GM12878 (cell line): ENCODE results near the gene MAGEA10. TPM values are rescaled to one million over a fixed set of nuclear protein-coding genes. Genes with fewer than 3 reads are reported as not detected.
"Not testable (repeated sequence)": the region's sequence is repeated elsewhere in the genome, so short reads cannot be mapped to it uniquely, and the experiment has no call there.

Experiments used
- ATAC-seq: fragments of 200-7000 bp; cut with Tn5 transposase; 3 replicates; pipeline ENCODE4 v1.9.1; 2020; ENCODE audit warnings: mild to moderate bottlenecking, moderate library complexity
- BruUV-seq: library from RNA; stranded (reverse); fragments of 400-500 nt; replicated peaks from 2 replicates; lab custom pipeline; 2021; lab: Mats Ljungman, UMichigan
- CTCF ChIA-PET: fragments of 300-600 bp; sonication (Branson Sonifier 250); formaldehyde crosslinking; extraction: SDS; loops from one replicate; lab custom pipeline; 2021; ENCODE audit warnings: inconsistent platforms; lab: Yijun Ruan, JAX
- POLR2A ChIA-PET: fragments of 350-600 bp; formaldehyde crosslinking; extraction: SDS; loops from one replicate; lab custom pipeline; 2021; ENCODE audit warnings: inconsistent platforms; lab: Charles Lee
- RAD21 ChIA-PET: fragments of 300-600 bp; sonication (Branson Sonifier 250); formaldehyde crosslinking; loops from one replicate; lab custom pipeline; 2023; ENCODE audit warnings: antibody characterized with exemption; ENCODE audit not compliant: unreplicated experiment; lab: Charles Lee
- SMC1A ChIA-PET: fragments of 300-600 bp; sonication (Branson Sonifier 250); formaldehyde crosslinking; loops from one replicate; lab custom pipeline; 2023; ENCODE audit not compliant: unreplicated experiment, uncharacterized antibody; lab: Charles Lee
- DNase-seq: peaks from one replicate; pipeline ENCODE4 v3.0.0-alpha.2; 2011; ENCODE audit warnings: low read depth, low spot score
- FAIRE-seq: peaks from 3 replicates; lab custom pipeline; 2011; peaks lifted over from hg19 to GRCh38; lab: Jason Lieb, UNC
- H2AFZ ChIP-seq: 2 replicates; pipeline ENCODE4 v1.6.0; 2011; ENCODE audit warnings: low read depth, low read length, control low read depth; ENCODE audit not compliant: control insufficient read depth
- H3K27ac ChIP-seq: 2 replicates; pipeline ENCODE4 v1.5.1; 2011; ENCODE audit warnings: control low read depth; ENCODE audit not compliant: control insufficient read depth, insufficient read depth
- H3K27me3 ChIP-seq, 2 experiments: replicated peaks in 1 of 2; 2 replicates each; pipeline versions ENCODE4 v1.6.0 to v1.6.1; 2011; ENCODE audit warnings: low read length in 1 of 2; ENCODE audit not compliant: control insufficient read depth in 2 of 2, insufficient read depth in 2 of 2
- H3K36me3 ChIP-seq, 2 experiments: 2 replicates each; pipeline ENCODE4 v1.5.1; 2011; ENCODE audit warnings: low read length in 1 of 2; ENCODE audit not compliant: control insufficient read depth in 2 of 2, insufficient read depth in 2 of 2
- H3K4me1 ChIP-seq: 2 replicates; pipeline ENCODE4 v1.6.1; 2011; ENCODE audit warnings: mild to moderate bottlenecking, low read length, moderate library complexity, mixed read lengths; ENCODE audit not compliant: control insufficient read depth, insufficient read depth
- H3K4me2 ChIP-seq: 2 replicates; pipeline ENCODE4 v1.6.0; 2011; ENCODE audit warnings: control low read depth; ENCODE audit not compliant: control insufficient read depth, insufficient read depth
- H3K4me3 ChIP-seq: fragments of 200-600 bp; sonication (generic); 2 replicates; pipeline ENCODE4 v1.5.1; 2016
- H3K79me2 ChIP-seq: 2 replicates; pipeline ENCODE4 v1.6.0; 2011; ENCODE audit warnings: low read length; ENCODE audit not compliant: control insufficient read depth, insufficient read depth
- H3K9ac ChIP-seq: 2 replicates; pipeline ENCODE4 v1.8.0; 2011; ENCODE audit warnings: low read length, control low read depth, mixed read lengths; ENCODE audit not compliant: control insufficient read depth, insufficient read depth
- H3K9me3 ChIP-seq: replicated peaks from 3 replicates; pipeline ENCODE4 v1.5.1; 2011; ENCODE audit warnings: mild to moderate bottlenecking, low read length; ENCODE audit not compliant: control insufficient read depth, insufficient read depth
- H4K20me1 ChIP-seq: 2 replicates; pipeline ENCODE4 v1.6.0; 2011; ENCODE audit not compliant: control insufficient read depth, insufficient read depth
- CBFB ChIP-seq: IDR thresholded peaks from 2 replicates; pipeline ENCODE4 v1.6.1; 2016; ENCODE audit warnings: antibody characterized with exemption, low read depth
- E2F8 ChIP-seq: fragments of 450-650 bp; IDR thresholded peaks from 2 replicates; pipeline ENCODE4 v1.6.1; 2018; ENCODE audit warnings: mild to moderate bottlenecking, low read depth, moderate library complexity; ENCODE audit not compliant: partially characterized antibody
- HDAC6 ChIP-seq: fragments of 200-600 bp; sonication (generic); IDR thresholded peaks from one replicate; pipeline ENCODE4 v1.8.0; 2017; ENCODE audit warnings: antibody characterized with exemption; ENCODE audit not compliant: unreplicated experiment
- POU2F2 ChIP-seq: IDR thresholded peaks from 3 replicates; pipeline ENCODE4 v1.6.1; 2011; ENCODE audit warnings: low read depth, mild to moderate bottlenecking, low read length, borderline replicate concordance
- TCF12 ChIP-seq: IDR thresholded peaks from 2 replicates; pipeline ENCODE4 v1.6.1; 2011; ENCODE audit warnings: low read depth, mild to moderate bottlenecking, low read length
- YBX1 ChIP-seq: fragments of 450-650 bp; IDR thresholded peaks from 2 replicates; pipeline ENCODE4 v1.6.1; 2016; ENCODE audit warnings: antibody characterized with exemption
- WGBS: methylation state at CpG from one replicate; pipeline ENCODE4 v1.1.6; 2016; ENCODE audit warnings: low lambda C conversion rate; ENCODE audit not compliant: insufficient replicate concordance, insufficient coverage; ENCODE audit errors: missing lambda C conversion rate; 5-methylcytosine and 5-hydroxymethylcytosine counted together
- in situ Hi-C: fragments of 300-500 bp; cut with MboI; formaldehyde crosslinking; loops from 9 replicates; pipeline ENCODE4 v1.14.3; 2018; ENCODE audit warnings: mixed read lengths
- intact Hi-C: fragments of 100-400 bp; cut with micrococcal nuclease; formaldehyde crosslinking; loops from one replicate; pipeline ENCODE4 v1.14.2; 2022; ENCODE audit not compliant: unreplicated experiment
- polyA plus RNA-seq, 11 experiments: library from polyadenylated mRNA; depleted of rRNA in 4 of 11; unstranded in 6 of 11; stranded (reverse) in 5 of 11; fragments of >200 nt; fragmentation: Nextera tagmentation in 4 of 11; fragmentation: Illumina TruSeq in 1 of 11; extraction: Ambion mirVana in 4 of 11; extraction: Trizol in 1 of 11; gene quantifications; 1 replicate in 1 of 11; 2 replicates in 10 of 11; pipeline versions ENCODE4 v1.2.1 to v1.2.3, GENCODE V29; 2011 to 2016; ENCODE audit warnings: inconsistent platforms in 2 of 11, missing spikeins in 2 of 11, low read depth in 1 of 11
- total RNA-seq, 4 experiments: library from RNA; depleted of rRNA in 3 of 4; stranded (reverse); fragments of >200 nt in 3 of 4; fragmentation: Illumina TruSeq in 1 of 4; extraction: Trizol in 1 of 4; gene quantifications; 2 replicates each; pipeline versions ENCODE4 v1.2.1 to v1.2.3, GENCODE V29; 2013 to 2021

MAGEA10 gene
- total and polyA plus RNA-seq, 10 of the 15 experiments (the other 5 are each of a cell fraction or from before 2014, with no cell fraction given): not detected

- H2AFZ ChIP-seq, FAIRE-seq, BruUV-seq, H3K4me1 ChIP-seq, ATAC-seq, in situ Hi-C loops, H3K9me3 ChIP-seq, H3K36me3 ChIP-seq, RAD21 ChIA-PET, POLR2A ChIA-PET, H3K9ac ChIP-seq, CTCF ChIA-PET, DNase-seq, H3K79me2 ChIP-seq, SMC1A ChIA-PET, H3K4me3 ChIP-seq, H4K20me1 ChIP-seq, H3K27ac ChIP-seq, H3K4me2 ChIP-seq, intact Hi-C loops, H3K27me3 ChIP-seq: not testable (repeated sequence)
- 71% methylated on average over 1 of the region's 4 CpGs for WGBS
Measured at GRCh38 chrX:152173923-152174322, 35.5 kb upstream of the MAGEA10 start.

GRCh38 chrX:152170621-152171020 is 32.2 kb upstream of the MAGEA10 start:
- no peak for FAIRE-seq
- in situ Hi-C loops: no loop called here
- H3K4me2 ChIP-seq: no peak overlapping the region
- POLR2A ChIA-PET: no interaction called here
- H3K4me1 ChIP-seq: no peaks in the 10 kb centered on the region
- no TSS peak for BruUV-seq
- H3K79me2 ChIP-seq: no peaks in the 10 kb centered on the region
- intact Hi-C loops: no loop called here
- no peaks in the 10 kb centered on the region for H3K27me3 ChIP-seq
- no peaks in the 10 kb centered on the region for H4K20me1 ChIP-seq
- RAD21 ChIA-PET: no interaction called here
- no peak for DNase-seq
- H2AFZ ChIP-seq: no peak overlapping the region
- SMC1A ChIA-PET: no interaction called here
- ATAC-seq: no peak
- no peak overlapping the region for H3K4me3 ChIP-seq
- whole genome bisulfite sequencing: 24% methylated on average over 4 of the region's 4 CpGs
- H3K36me3 ChIP-seq: no peaks in the 10 kb centered on the region
- no peak overlapping the region for H3K27ac ChIP-seq
- CTCF ChIA-PET: no interaction called here
- no peaks in the 10 kb centered on the region for H3K9me3 ChIP-seq
- no peak overlapping the region for H3K9ac ChIP-seq
- TF ChIP-seq TCF12: no peak
- TF ChIP-seq HDAC6: no peak
- TF ChIP-seq CBFB: no peak
- TF ChIP-seq POU2F2: no peak
- TF ChIP-seq YBX1: no peak
- TF ChIP-seq E2F8: no peak
